NCI-H2171 (cell line): Measurements from ENCODE around the gene TULP4.
A peak's percentile ranks its signal among the peaks of the same experiment; 100 is the strongest.
"Not testable (repeated sequence)": the region's sequence is repeated elsewhere in the genome, so short reads cannot be mapped to it uniquely, and the experiment has no call there.

Experiments
- DNase-seq: peaks from one replicate; lab custom pipeline; 2025; lab: John Stamatoyannopoulos, UW

TULP4 gene

GRCh38 chr6:158502263-158502950, 190.1 kb downstream of the TULP4 start:
- no peak for DNase-seq

DNA sequence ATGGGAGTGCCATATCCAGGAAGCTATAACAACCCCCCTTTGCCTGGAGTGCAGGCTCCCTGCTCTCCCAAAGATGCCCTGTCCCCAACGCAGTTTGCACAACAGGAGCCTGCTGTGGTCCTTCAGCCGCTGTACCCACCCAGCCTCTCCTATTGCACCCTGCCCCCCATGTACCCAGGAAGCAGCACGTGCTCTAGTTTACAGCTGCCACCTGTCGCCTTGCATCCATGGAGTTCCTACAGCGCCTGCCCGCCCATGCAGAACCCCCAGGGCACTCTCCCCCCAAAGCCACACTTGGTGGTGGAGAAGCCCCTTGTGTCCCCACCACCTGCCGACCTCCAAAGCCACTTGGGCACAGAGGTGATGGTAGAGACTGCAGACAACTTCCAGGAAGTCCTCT, 191.0 kb downstream of the TULP4 start:
- DNase-seq = no peak

DNA sequence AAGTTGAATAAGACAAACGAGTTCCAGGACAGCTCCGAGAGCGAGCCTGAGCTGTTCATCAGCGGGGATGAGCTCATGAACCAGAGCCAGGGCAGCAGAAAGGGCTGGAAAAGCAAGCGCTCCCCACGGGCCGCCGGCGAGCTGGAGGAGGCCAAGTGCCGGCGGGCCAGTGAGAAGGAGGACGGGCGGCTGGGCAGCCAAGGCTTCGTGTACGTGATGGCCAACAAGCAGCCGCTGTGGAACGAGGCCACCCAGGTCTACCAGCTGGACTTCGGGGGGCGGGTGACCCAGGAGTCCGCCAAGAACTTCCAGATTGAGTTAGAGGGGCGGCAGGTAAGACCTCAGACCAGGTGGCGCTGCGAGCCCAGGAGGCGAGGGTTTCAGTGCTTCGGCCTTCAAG, 191.6 kb downstream of the TULP4 start:
- no peak for DNase-seq

- DNase-seq = no peak
These were observed 192.9 kb downstream of the TULP4 start for GRCh38 chr6:158505194-158505593.

- DNase-seq = no peak
These were observed 194.3 kb downstream of the TULP4 start for GRCh38 chr6:158506601-158507000.

DNA sequence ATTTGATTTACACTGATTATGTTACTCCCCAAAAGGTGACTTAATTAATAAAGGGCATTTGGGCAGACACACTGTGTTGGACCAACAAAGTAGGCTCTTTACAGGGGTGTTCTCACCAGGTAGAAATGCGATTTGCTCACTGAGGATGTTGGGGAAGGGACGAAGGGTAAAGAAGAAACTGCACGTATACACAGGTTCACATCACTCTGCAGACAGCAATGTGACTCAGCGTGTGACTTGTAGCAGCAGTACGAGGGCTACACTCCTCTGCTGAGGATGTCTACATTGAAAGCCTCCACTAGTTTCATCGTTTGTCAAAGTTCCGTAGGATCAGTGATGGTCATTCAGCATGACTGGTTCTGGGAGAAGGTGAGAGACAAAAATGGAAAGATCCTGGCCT, 194.9 kb downstream of the TULP4 start:
- DNase-seq = no peak

GRCh38 chr6:158508450-158508849, 196.2 kb downstream of the TULP4 start:
- DNase-seq = no peak

DNA sequence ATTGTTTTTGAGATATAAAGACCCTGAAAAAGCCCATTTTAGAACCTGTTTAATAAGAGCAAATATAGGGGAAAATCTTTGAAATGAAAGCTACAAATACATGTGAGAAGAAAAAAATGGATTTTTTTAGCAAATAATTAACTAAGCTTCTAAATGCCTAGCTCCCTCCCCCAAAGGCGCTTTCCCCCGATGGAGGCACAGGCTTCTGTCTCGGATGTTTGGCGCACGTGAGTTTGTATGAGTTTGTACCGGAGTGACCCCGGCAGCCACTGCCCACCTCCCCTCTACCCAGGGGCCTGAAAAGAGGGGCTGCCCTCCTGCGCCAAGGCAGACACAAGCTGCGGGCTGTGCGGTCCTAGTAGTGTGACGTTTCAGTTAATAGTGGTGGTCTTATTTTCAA, 197.2 kb downstream of the TULP4 start:
- DNase-seq = no peak

- DNase-seq = no peak
These were observed 200.5 kb downstream of the TULP4 start for GRCh38 chr6:158512809-158513208.

DNA sequence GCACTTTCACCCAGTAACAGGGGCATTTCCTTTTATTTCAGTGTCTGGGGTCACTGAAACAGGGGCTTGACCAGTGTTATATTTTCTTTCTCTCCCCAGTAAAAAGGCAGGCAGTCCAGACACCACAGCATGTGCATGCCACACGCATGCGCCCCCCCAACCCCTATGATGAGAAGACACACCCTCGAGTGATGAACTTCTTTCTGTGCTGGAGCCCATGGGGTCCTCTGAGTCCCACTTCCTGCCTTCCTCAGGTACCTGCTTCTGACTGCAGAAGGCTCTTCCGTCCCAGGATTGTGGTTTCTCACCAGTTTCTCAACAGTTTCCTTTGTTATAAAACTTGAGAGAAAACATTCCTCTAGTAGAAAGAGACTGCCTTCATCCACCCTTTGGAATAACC, 201.9 kb downstream of the TULP4 start:
- no peak for DNase-seq

DNA sequence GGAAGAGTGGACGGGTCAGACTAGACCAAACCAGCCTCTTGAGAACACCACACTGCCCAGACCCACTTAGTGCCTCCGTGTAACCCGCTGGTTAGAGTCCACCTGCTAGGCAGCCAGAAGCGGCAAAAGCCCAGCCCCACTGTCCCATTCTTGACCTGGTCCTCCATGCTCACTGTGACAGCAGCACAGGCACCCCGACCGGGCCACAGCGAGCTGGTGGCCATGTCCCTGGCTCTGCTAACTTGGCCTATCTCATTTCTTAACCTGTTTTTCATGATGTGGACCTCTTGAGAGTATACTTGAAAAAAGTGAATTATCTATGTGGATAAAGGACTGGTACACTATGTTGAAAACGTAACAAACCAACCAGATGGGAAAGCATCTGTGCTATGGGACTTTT, 202.7 kb downstream of the TULP4 start:
- no peak for DNase-seq

GRCh38 chr6:158516098-158516497, 203.8 kb downstream of the TULP4 start:
- no peak for DNase-seq

GRCh38 chr6:158517038-158517437, 204.8 kb downstream of the TULP4 start:
- DNase-seq = no peak

GRCh38 chr6:158517581-158517980, 205.3 kb downstream of the TULP4 start:
- no peak for DNase-seq

DNA sequence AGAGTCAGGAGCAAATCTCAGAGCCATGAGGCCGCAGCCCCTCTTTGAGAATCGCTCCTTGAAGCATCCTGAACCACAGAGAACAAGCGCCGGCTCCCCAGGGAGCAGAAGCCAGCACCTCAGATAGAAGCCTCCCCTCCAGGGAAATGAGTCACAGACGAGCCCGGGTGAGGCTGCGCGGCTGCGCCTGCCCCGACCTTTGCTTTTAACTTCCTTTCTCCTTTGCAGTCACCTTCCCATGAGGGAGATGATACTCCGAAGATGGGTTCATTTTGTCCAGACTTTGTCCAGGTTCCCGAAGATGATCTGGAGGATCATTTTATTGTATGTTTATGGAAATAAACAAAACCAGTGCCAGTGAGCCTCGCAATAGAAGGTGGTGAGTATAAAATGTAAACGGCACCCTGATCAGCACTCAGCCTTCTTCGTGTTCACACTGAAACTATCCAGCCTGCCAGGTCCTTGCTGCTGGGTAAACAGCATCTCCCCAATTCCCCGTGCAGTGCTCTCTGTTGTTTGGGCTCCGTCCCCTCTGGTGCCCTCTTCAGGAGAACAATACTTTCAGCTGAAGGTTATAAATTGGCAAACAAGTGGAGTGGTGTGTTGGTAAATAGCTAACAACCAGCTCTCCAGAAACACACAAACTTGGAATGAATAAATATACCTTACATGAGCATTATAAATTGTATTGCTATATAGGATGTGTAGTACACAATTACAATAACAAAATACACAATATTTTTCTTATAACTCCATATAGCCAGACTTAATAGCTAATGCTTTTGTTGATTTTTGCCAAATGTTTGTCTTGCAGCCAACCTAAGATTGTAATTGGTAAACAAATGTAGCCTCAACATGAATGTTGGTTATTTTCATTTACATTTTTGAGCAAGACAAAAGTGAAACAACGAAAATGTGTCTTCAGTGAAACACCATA, 206.2 kb downstream of the TULP4 start:
- DNase-seq = peak; percentile 78

DNA sequence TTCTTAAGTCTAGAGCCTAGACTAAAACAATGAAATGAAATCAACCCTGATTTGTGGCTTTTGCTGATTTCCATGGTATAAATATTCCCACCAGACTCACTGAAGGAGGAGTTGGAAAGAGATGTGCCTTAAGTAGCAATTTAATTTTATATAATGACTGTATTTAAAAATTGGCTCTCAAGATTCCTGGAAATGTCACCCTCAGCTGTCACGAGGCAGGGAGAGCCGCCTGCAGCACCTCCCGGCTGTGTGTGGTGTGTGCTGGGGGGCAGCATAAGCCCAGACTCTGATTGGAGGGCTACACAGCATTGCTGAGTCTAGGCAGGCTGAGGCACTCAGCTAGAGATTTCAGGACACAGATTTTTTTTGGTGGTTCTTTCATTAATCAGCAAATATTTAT, 207.0 kb downstream of the TULP4 start:
- no peak for DNase-seq

- no peak for DNase-seq
These were observed 207.5 kb downstream of the TULP4 start for GRCh38 chr6:158519761-158520160.

GRCh38 chr6:158520975-158521374, 208.7 kb downstream of the TULP4 start:
- not testable (repeated sequence) for DNase-seq

DNA sequence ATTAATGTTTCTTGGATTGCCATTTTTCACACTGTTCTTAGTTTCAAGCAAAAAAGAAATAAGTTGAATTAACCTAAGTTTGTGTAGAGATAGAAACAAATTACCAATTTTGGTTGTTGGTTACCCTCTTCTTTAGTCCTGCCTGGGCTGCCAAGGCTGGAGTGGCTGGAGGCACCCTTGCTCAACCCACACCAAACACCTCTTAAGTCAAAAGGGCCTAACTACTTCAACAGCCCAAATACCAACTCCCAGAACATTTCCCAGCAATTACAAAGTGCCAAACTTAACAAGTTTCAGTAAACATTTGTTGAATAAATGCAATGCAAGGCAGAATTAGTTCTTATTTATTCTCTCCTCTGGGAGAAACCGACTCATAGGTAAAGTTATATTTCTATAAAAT, 209.5 kb downstream of the TULP4 start:
- no peak for DNase-seq

- no peak for DNase-seq
These were observed 210.4 kb downstream of the TULP4 start for GRCh38 chr6:158522616-158523015.

DNA sequence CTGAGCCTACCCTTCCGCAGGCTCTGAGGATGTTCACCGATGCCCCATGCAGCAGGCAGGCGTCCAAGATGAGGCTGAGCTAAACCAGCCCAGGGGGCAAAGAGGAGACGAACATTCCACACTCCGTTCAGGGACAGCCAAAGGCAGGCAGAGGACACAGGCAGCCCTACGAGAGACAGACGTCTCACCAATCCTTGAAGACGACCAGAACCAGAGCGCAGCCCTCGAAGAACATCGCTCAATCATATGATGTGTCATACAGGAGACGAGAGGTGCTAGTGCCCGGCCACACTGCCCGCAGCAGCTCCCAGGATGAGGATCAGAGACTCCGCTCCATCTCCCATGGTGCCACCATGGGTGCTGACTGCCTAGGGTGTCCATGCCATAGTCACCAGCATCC, 212.0 kb downstream of the TULP4 start:
- no peak for DNase-seq

- DNase-seq = not testable (repeated sequence)
These were observed 215.6 kb downstream of the TULP4 start for GRCh38 chr6:158527858-158528257.

DNA sequence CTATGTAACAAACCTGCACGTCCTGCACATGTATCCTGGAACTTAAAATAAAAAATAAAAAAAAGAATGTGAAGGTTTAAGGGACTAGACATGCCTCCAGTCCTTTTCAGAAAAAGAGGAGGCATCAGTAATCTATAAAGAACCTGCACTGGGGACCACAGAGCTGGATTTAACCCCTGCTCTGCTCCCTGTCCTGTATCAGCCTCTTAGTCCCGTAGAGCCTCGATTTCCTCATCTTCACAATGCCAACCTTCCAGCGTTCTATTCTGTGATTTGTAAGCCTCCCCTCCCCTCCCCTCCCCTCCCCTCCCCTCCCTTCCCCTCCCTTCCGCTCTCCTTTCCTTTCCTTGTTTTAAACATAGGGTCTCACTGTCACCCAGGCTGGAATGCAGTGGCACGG, 216.6 kb downstream of the TULP4 start:
- no peak for DNase-seq
